Measurements from ENCODE around the gene UFM1.

DNA sequence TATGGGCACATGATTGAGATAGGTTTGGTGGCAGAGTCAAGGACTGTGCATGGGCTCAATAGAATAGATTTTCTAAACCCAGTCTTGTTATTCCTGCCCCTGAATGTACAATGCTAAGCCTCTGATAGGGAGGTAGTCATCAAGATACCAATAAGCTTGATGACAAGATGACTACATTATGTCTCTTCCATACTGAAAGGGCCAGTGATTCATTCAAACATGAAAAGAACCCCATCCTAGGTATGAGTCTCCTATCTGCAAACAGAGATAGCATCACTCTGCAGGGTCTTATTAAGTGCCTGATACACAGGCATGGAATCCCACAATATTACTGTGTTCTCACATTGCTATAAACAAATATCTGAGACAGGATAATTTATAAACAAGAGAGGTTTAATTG lies 40.3 kb upstream of the UFM1 start:
- TF ChIP-seq ZNF274 (IDR thresholded peaks at IDR 0.05; ENCODE audit: low read depth, low read length) (no peak), SUZ12 (IDR thresholded peaks at IDR 0.05; ENCODE audit: extremely low read depth, insufficient read depth, insufficient read length) (no peak), YY1 (IDR thresholded peaks at IDR 0.05; ENCODE audit: insufficient read depth, insufficient read length) (no peak)

Measured in NT2/D1 (cell line).